Measurements from ENCODE around the gene ANKUB1.
"Not testable (repeated sequence)": the region's sequence is repeated elsewhere in the genome, so short reads cannot be mapped to it uniquely, and the experiment has no call there.

Gene ANKUB1, protein sequence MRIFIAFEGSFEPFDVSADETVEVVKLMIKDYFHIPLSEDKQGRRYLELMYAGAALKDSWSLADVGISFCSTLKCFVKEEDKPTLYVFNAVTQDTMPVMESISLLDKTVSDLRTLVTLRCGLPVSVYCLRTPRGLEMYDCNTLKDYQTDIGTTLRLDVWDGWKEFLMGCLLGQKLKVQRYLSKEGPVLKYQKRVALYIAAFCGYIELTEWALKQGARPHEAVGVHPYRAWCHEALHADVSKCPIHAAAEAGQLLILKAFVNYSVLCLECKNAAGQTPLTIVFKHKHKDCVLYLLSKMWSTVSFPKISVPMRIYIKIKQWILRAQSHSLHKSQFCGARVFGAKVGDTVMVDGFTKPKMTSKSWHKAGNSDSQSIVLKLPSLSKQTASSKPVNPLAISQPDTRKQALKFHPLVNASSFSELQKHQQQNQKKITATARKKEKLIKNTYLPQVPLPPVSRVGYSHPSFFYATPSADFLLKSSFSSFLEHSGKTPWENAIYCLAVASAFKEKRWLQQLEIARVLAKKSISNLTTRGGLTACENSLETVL

DNA sequence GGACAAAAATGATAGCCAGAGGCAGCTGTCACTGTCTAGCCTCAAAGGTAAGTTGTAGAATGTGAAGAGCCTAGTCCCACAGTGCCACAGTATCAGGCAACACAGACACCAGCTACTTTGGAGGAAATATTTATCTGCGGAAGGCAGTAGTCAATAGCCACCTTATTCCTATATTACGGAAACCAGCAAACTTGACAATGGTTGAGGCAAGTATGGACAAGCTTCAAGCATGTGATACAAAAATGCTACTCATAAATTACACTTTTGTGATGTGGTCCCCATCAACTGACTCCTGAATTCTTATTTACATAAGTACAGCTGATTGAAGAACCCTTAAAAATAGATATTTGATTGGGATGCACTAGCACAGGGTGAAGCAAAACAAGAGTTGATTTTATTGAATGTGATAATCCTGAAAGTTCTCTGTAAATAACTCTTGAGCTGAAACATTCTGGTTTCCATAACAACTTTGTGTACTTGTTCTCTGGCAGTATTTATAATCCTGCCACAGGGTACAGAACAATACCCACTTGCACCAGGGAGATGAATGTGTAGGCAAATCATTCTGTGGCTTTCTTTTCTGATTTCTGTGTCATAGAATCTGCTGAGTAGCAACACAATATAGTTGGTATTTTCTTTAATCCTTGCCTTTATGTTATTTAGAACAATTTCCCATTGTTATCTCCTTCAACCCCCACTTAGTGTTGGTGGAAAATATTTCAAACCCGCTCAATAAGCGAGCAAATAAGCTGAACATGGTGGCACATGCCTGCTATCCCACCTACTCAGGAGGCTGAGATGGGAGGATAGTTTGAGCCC, at the start of gene ANKUB1:
ANKUB1 (minus strand) TSS at position 103 of the 819 bp plus-strand sequence. CDS start 188 bp downstream, outside the sequence.
- H3K4me1 Mint-ChIP-seq (ENCODE audit: low read depth), result no peaks in the 10 kb centered on the region
- H3K4me3 Mint-ChIP-seq, result no peak within 1 kb of the TSS
- DNase-seq, result no peak
- H3K27me3 Mint-ChIP-seq, result peaks cover 35% of the 10 kb centered on the region
- no peaks in the 10 kb centered on the region for H3K9me3 Mint-ChIP-seq
- no peaks in the 10 kb centered on the region for H3K36me3 Mint-ChIP-seq (ENCODE audit: low read depth)
- H3K27ac Mint-ChIP-seq, result no peak within 1 kb of the TSS

DNA sequence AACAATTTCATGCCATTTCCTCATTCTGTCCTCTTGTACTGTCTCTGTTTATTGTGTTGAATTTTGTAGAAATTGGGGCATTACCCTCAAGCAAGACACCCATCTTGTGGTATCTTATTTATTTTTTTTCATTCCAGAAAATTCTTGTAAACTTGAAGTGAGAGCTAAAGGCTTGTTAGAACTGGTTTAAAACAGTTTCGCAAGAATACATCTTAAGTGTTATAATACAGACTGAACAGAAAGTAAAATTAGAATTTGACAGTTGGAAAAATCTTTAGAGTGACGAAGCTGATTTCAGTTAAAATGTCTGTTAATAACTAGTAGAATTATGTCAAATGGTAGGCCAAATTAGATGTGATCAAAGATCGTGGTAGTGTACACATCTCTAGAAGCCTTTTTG, 47.5 kb upstream of the ANKUB1 start:
- H3K27me3 Mint-ChIP-seq, result no peaks in the 10 kb centered on the region
- peaks cover 23% of the 10 kb centered on the region for H3K9me3 Mint-ChIP-seq

DNA sequence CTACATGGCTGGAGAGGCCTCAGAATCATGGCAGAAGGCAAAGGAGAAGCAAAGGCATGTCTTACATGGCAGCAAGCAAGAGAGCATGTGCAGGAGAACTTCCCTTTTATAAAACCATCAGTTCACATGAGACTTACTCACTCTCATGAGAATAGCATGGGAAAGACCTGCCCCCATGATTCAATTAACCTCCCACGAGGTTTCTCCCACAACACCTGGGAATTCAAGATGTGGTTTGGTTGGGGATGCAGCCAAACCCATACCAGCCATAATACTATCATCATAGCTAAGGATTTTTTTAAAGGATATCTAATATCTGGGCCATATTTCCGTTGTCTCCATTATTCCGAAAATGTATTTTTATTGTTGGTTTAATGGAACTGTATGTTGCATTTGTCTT, 47.1 kb upstream of the ANKUB1 start:
- H3K36me3 Mint-ChIP-seq (ENCODE audit: low read depth), result peaks cover 42% of the 10 kb centered on the region
- not testable (repeated sequence) for H3K4me3 Mint-ChIP-seq, H3K27ac Mint-ChIP-seq, DNase-seq, H3K27me3 Mint-ChIP-seq
- H3K9me3 Mint-ChIP-seq, result peaks cover 27% of the 10 kb centered on the region
- H3K4me1 Mint-ChIP-seq (ENCODE audit: low read depth), result peaks cover 43% of the 10 kb centered on the region

More for the DNA sequence above, 47.5 kb upstream of the ANKUB1 start:
- DNase-seq, result no peak
- Mint-ChIP-seq H3K27ac (no peak overlapping the region), H3K36me3 (ENCODE audit: low read depth) (peaks cover 38% of the 10 kb centered on the region), H3K4me3 (no peak overlapping the region), H3K4me1 (ENCODE audit: low read depth) (peaks cover 46% of the 10 kb centered on the region)

DNA sequence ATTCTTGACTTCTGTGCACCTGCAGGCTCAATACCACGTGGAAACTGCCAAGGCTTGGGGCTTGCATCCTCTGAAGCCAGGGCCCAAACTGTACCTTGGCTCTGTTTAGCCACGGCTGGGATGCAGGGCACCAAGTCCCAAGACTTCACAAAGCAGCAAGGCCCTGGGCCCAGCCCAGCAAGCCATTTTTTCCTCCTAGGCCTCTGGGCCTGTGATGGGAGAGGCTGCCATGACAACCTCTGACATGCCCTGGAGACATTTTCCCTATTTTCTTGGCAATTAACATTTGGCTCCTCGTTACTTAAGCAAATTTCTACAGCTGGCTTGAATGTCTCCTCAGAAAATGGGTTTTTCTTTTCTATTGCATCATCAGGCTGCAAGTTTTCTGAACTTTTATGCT, 46.1 kb upstream of the ANKUB1 start:
- Mint-ChIP-seq H3K4me1 (ENCODE audit: low read depth) (peaks cover 35% of the 10 kb centered on the region), H3K9me3 (peaks cover 33% of the 10 kb centered on the region), H3K36me3 (ENCODE audit: low read depth) (peaks cover 46% of the 10 kb centered on the region)
- not testable (repeated sequence) for H3K4me3 Mint-ChIP-seq, H3K27me3 Mint-ChIP-seq, H3K27ac Mint-ChIP-seq, DNase-seq

DNA sequence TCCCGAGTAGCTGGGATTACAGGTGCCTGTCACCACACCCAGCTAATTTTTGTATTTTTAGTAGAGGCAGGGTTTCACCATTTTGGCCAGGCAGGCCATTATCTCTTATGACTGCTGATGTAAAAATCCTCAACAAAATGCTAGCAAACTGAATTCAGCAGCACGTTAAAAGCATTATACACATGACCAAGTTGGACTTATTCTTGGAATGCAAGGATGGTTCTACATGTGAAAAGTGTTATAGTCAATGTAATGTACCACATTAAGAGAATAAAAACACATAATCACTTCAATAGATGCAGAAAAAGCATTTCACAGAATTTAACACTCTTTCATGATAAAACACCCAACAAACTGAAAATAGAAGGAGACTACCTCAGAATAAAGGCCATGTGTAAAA, 40.9 kb upstream of the ANKUB1 start:
- H3K27ac Mint-ChIP-seq, result no peak overlapping the region
- peaks cover 48% of the 10 kb centered on the region for H3K9me3 Mint-ChIP-seq
- DNase-seq, result no peak
- H3K4me1 Mint-ChIP-seq (ENCODE audit: low read depth), result peaks cover 4% of the 10 kb centered on the region
- H3K27me3 Mint-ChIP-seq, result no peaks in the 10 kb centered on the region
- no peak overlapping the region for H3K4me3 Mint-ChIP-seq
- peaks cover 73% of the 10 kb centered on the region for H3K36me3 Mint-ChIP-seq (ENCODE audit: low read depth)

DNA sequence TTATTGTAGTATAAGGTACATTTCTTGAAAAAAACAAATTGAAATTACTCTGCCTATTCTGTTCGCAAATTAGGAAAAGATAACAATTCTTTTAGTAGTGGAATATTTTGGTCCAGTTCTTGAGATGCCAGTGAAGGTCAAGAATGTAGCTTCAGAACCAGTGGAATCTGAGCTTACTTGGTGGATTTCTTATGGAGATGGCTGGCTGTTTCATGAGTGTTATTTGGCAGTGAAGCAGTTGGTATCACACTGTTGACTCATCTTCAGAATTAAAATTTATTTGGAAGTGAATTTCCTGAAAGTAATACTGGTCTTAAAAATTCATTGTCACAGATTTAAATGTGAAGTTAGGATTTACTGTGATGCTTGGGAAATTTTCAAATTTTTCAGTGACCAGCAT, 39.7 kb upstream of the ANKUB1 start:
- no peak overlapping the region for H3K4me3 Mint-ChIP-seq
- no peak overlapping the region for H3K27ac Mint-ChIP-seq
- peaks cover 3% of the 10 kb centered on the region for H3K4me1 Mint-ChIP-seq (ENCODE audit: low read depth)
- H3K9me3 Mint-ChIP-seq, result peaks cover 38% of the 10 kb centered on the region
- no peak for DNase-seq
- peaks cover 67% of the 10 kb centered on the region for H3K36me3 Mint-ChIP-seq (ENCODE audit: low read depth)
- H3K27me3 Mint-ChIP-seq, result no peaks in the 10 kb centered on the region

DNA sequence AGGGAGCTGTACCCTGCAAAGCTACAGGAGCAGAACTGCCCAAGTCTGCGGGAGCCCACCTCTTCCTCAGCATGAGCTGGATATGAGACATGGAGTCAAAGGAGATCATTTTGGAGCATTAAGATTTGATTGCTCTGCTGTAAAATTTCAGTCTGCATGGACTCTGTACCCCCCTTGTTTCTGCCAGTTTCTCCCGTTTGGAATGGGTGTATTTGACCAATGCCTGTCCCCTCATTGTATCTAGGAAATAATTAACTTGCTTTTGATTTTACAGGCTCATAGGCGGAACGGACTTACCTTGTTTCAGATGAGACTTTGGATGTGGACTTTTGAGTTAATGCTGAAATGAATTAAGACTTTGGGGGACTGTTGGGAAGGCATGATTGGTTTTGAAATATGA, 39.0 kb upstream of the ANKUB1 start:
- Mint-ChIP-seq H3K4me3 (no peak overlapping the region), H3K27ac (no peak overlapping the region), H3K36me3 (ENCODE audit: low read depth) (peaks cover 60% of the 10 kb centered on the region), H3K4me1 (ENCODE audit: low read depth) (peaks cover 2% of the 10 kb centered on the region), H3K27me3 (no peaks in the 10 kb centered on the region), H3K9me3 (peaks cover 33% of the 10 kb centered on the region)
- no peak for DNase-seq

DNA sequence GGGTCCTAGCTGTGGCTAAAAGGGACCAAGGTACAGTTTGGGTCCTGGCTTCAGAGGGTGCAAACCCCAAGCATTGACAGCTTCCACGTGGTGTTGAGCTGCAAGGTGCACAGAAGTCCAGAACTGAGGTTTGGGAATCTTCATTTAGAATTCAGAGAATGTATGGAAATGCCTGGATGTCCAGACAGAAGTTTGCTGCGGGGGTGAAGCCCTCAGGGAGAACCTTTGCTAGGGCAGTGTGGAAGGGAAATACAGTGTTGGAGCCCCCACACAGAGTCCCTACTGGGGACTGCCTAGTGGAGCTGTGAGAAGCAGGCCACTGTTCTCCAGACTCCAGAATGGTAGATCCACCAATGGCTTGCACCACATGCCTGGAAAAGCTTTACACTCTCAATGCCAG, 38.5 kb upstream of the ANKUB1 start:
- Mint-ChIP-seq H3K27me3 (no peaks in the 10 kb centered on the region), H3K4me1 (ENCODE audit: low read depth) (peaks cover 5% of the 10 kb centered on the region), H3K4me3 (no peak overlapping the region), H3K36me3 (ENCODE audit: low read depth) (peaks cover 57% of the 10 kb centered on the region), H3K27ac (no peak overlapping the region), H3K9me3 (peaks cover 31% of the 10 kb centered on the region)
- DNase-seq, result no peak

DNA sequence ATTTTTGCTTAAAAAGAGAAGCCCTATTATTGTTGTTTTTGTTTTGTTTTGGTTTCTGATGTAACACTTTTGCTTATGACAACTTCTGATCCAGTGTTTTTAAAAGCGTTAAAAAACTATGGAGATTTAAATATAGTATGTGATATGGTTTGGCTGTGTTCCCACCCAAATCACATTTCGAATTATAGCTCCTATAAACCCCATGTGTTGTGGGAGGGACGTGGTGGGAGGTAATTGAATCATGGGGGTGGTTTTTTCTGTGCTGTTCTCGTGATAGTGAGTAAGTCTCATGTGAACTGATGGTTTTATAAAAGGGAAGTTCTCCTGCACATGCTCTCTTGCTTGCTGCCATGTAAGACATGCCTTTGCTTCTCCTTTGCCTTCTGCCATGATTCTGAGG, 37.3 kb upstream of the ANKUB1 start:
- not testable (repeated sequence) for H3K4me1 Mint-ChIP-seq (ENCODE audit: low read depth); H3K4me3 Mint-ChIP-seq; DNase-seq; H3K27ac Mint-ChIP-seq; H3K27me3 Mint-ChIP-seq
- Mint-ChIP-seq H3K36me3 (ENCODE audit: low read depth) (peaks cover 54% of the 10 kb centered on the region), H3K9me3 (peaks cover 27% of the 10 kb centered on the region)

DNA sequence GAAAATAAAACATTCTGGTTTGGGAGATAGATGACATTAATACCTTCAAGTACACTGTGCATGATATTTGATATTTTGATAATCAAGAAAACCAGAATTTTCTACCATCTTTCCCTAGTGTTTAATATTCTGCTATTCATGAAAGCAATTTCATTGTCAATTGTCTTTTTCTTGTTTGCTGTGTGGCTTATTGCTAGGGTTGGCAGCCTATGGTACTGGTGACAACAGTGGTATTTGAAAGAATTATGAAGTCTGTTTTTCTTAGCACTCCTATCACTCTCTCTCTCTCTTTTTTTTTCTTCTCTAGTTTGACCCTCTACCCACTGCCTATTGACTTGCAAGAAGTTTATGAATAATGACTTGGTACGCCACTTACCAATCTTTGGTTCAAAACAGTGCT, 36.0 kb upstream of the ANKUB1 start:
- Mint-ChIP-seq H3K9me3 (peaks cover 21% of the 10 kb centered on the region), H3K27me3 (no peaks in the 10 kb centered on the region), H3K4me1 (ENCODE audit: low read depth) (peaks cover 15% of the 10 kb centered on the region), H3K27ac (no peak overlapping the region), H3K4me3 (no peak overlapping the region), H3K36me3 (ENCODE audit: low read depth) (peaks cover 52% of the 10 kb centered on the region)
- DNase-seq, result no peak

DNA sequence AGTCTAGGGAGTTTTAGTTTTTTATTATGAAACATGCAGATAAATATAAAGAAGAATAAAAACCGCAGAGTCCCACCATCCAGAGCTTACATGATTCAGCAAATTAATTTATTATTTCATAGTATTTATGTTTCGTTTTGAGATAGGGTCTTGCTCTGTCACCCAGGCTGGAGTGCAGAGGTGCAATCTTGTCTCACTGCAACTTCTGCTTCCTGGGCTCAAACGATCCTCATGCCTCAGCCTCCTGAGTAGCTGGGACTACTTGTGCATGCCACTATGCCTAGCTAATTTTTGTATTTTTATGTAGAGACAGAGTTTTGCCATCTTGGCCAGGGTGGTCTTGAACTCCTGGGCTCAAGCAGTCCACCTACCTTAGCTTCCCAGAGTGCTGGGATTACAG, 34.3 kb upstream of the ANKUB1 start:
- DNase-seq, result no peak
- Mint-ChIP-seq H3K36me3 (ENCODE audit: low read depth) (peaks cover 47% of the 10 kb centered on the region), H3K27ac (no peak overlapping the region), H3K4me1 (ENCODE audit: low read depth) (peaks cover 29% of the 10 kb centered on the region), H3K27me3 (no peaks in the 10 kb centered on the region), H3K9me3 (peaks cover 21% of the 10 kb centered on the region), H3K4me3 (no peak overlapping the region)

DNA sequence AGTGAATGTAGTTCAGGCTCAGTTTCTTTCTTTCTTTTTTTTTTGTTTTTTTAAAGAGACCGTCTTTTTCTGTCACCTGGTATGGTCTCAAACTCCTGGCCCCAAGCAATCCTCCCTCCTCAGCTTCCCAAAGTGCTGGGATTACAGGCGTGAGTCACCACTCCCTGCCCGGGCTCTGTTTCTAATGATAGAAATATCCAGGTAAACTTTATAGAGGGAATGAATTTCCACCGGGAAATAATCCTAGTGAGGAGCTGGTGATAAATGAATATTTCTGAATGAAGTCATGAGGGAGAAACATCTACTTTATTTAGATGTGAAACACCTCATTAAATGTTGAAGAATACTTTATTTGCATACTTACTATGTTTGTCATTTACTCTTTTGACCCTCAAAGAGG, 27.8 kb upstream of the ANKUB1 start:
- H3K4me1 Mint-ChIP-seq (ENCODE audit: low read depth), result peaks cover 73% of the 10 kb centered on the region
- peaks cover 17% of the 10 kb centered on the region for H3K9me3 Mint-ChIP-seq
- H3K27me3 Mint-ChIP-seq, result no peaks in the 10 kb centered on the region
- H3K36me3 Mint-ChIP-seq (ENCODE audit: low read depth), result peaks cover 36% of the 10 kb centered on the region
- H3K27ac Mint-ChIP-seq, result no peak overlapping the region
- no peak for DNase-seq
- no peak overlapping the region for H3K4me3 Mint-ChIP-seq

DNA sequence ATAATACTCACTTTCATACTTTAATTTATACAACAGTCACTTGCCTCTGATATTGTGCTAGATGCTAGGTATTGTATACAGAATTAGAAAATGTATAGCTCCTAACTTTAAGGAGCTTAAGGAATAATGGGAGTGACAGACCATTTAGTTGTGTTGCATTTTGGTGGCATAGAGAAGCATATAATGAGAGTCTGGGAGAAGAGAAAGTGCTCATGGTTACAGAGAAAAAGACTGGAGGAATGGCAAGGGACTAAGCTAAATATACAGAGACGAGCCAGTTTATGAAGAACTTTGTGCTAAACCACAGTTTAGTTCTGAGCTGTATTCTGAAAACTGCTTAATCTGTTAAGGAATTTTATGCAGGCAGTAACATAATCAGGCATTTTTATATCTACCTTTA, 27.1 kb upstream of the ANKUB1 start:
- Mint-ChIP-seq H3K4me3 (no peak overlapping the region), H3K9me3 (peaks cover 17% of the 10 kb centered on the region), H3K4me1 (ENCODE audit: low read depth) (peaks cover 81% of the 10 kb centered on the region), H3K27ac (no peak overlapping the region), H3K36me3 (ENCODE audit: low read depth) (peaks cover 37% of the 10 kb centered on the region), H3K27me3 (no peaks in the 10 kb centered on the region)
- DNase-seq, result no peak

DNA sequence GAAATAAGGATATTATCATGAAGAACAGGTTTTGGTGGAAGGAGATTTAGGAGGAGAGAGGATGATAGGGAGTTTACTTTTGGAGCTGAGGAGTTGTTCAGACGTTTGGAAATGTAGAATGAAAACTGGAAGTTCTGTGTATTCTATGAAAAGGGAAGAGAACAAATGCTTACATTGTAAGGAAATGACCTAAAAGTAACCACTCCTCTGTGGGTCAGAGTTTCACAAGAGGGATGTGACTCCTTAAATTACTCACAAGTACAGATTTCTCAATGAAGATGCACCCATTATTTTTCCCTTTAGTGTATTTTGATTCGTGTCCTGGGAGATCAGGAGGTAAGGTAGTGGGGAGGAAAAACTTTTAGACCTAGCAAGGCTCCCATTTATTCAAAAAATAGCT, 24.6 kb upstream of the ANKUB1 start:
- peaks cover 44% of the 10 kb centered on the region for H3K36me3 Mint-ChIP-seq (ENCODE audit: low read depth)
- H3K27ac Mint-ChIP-seq, result peak overlapping the region; percentile 3
- no peak for DNase-seq
- peaks cover 78% of the 10 kb centered on the region for H3K4me1 Mint-ChIP-seq (ENCODE audit: low read depth)
- H3K27me3 Mint-ChIP-seq, result no peaks in the 10 kb centered on the region
- H3K4me3 Mint-ChIP-seq, result no peak overlapping the region
- H3K9me3 Mint-ChIP-seq, result peaks cover 8% of the 10 kb centered on the region

DNA sequence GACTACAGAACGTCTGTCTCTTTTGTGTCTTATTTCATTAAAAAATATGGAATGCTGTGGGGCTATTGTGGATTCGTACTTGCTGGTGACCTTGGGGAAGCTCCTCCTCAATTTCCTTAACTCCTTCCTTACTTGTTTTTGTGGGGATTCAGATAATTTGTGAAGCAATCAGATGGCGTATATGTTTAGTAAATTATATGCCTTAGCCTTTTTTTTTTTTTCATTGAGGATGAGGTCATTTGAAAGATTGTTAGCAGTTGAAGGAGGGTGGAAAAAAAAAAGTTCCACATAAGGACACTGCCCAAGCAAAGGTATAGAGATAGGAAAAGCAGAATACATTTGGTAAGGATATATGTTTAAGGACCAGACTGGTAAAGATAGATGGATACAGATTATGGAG, 24.0 kb upstream of the ANKUB1 start:
- H3K4me1 Mint-ChIP-seq (ENCODE audit: low read depth), result peaks cover 73% of the 10 kb centered on the region

More for the DNA sequence above, 24.0 kb upstream of the ANKUB1 start:
- Mint-ChIP-seq H3K27me3 (no peaks in the 10 kb centered on the region), H3K27ac (no peak overlapping the region), H3K36me3 (ENCODE audit: low read depth) (peaks cover 37% of the 10 kb centered on the region), H3K4me3 (no peak overlapping the region), H3K9me3 (peaks cover under 1% of the 10 kb centered on the region)
- no peak for DNase-seq
